SJCRH30 (cell line): Measurements from ENCODE around the gene BCL2L13. TPM values are rescaled to one million over a fixed set of nuclear protein-coding genes. Genes with fewer than 3 reads are reported as not detected.

Experiments
- DNase-seq, 2 experiments: peaks; one replicate each; pipeline ENCODE4 v3.0.0-alpha.2; 2015 to 2020
- H3K27ac ChIP-seq: fragments of 250-450 bp; sonication (Bioruptor Pico); 2 replicates; pipeline ENCODE4 v1.5.1; 2020; ENCODE audit warnings: mild to moderate bottlenecking, moderate library complexity
- H3K27me3 ChIP-seq: fragments of 250-450 bp; sonication (Bioruptor Pico); 2 replicates; pipeline ENCODE4 v1.5.1; 2020; ENCODE audit warnings: mild to moderate bottlenecking, moderate library complexity
- H3K36me3 ChIP-seq: fragments of 250-450 bp; sonication (Bioruptor Pico); 2 replicates; pipeline ENCODE4 v1.5.1; 2020; ENCODE audit warnings: mild to moderate bottlenecking, moderate library complexity
- H3K4me1 ChIP-seq: fragments of 250-450 bp; sonication (Bioruptor Pico); 2 replicates; pipeline ENCODE4 v1.5.1; 2020; ENCODE audit warnings: mild to moderate bottlenecking, moderate library complexity
- H3K4me3 ChIP-seq: fragments of 250-450 bp; sonication (Bioruptor Pico); 2 replicates; pipeline ENCODE4 v1.5.1; 2020; ENCODE audit warnings: mild to moderate bottlenecking, moderate library complexity
- H3K9me3 ChIP-seq: fragments of 250-450 bp; sonication (Bioruptor Pico); replicated peaks from 2 replicates; pipeline ENCODE4 v1.5.1; 2020; ENCODE audit warnings: mild to moderate bottlenecking, moderate library complexity
- total RNA-seq: library from RNA; depleted of rRNA; stranded (reverse); fragments of >200 nt; shearing (Covaris generic); gene quantifications from 2 replicates; pipeline ENCODE4 v1.2.3, GENCODE V29; 2014; rRNA removed

Gene BCL2L13
- total RNA-seq, 1 experiment from 2014 or later: 52.4 TPM

GRCh38 chr22:17775781-17776465 is 137.4 kb downstream of the BCL2L13 start:
- H3K4me1 ChIP-seq: peaks cover 21% of the 10 kb centered on the region
- 0 out of 2 replicates have a peak, but pooled peaks cover 3% of the 10 kb centered on the region for H3K9me3 ChIP-seq
- H3K27ac ChIP-seq: no peak overlapping the region
- no peak for DNase-seq
- H3K4me3 ChIP-seq: no peak overlapping the region
- H3K27me3 ChIP-seq: peaks cover 27% of the 10 kb centered on the region; the same call in 1 of the 2 replicates
- H3K36me3 ChIP-seq: no peaks in the 10 kb centered on the region

GRCh38 chr22:17777005-17777716 is 138.6 kb downstream of the BCL2L13 start:
- no peak overlapping the region for H3K4me3 ChIP-seq
- no peaks in the 10 kb centered on the region for H3K36me3 ChIP-seq
- peaks cover 27% of the 10 kb centered on the region; the same call in 1 of the 2 replicates for H3K27me3 ChIP-seq
- no peak for DNase-seq
- peaks cover 23% of the 10 kb centered on the region for H3K4me1 ChIP-seq
- H3K27ac ChIP-seq: no peak overlapping the region
- H3K9me3 ChIP-seq: 0 out of 2 replicates have a peak, but pooled peaks cover 3% of the 10 kb centered on the region

GRCh38 chr22:17777717-17778044 is 139.1 kb downstream of the BCL2L13 start:
- no peaks in the 10 kb centered on the region for H3K36me3 ChIP-seq
- no peak for DNase-seq
- H3K27me3 ChIP-seq: peaks cover 27% of the 10 kb centered on the region; the same call in 1 of the 2 replicates
- H3K4me3 ChIP-seq: no peak overlapping the region
- H3K4me1 ChIP-seq: peaks cover 18% of the 10 kb centered on the region
- H3K9me3 ChIP-seq: 0 out of 2 replicates have a peak, but pooled peaks cover 3% of the 10 kb centered on the region
- no peak overlapping the region for H3K27ac ChIP-seq

GRCh38 chr22:17778412-17778976 is 139.9 kb downstream of the BCL2L13 start:
- peaks cover 13% of the 10 kb centered on the region for H3K4me1 ChIP-seq
- no peaks in the 10 kb centered on the region for H3K36me3 ChIP-seq
- no peak for DNase-seq
- H3K27me3 ChIP-seq: peaks cover 27% of the 10 kb centered on the region; the same call in 1 of the 2 replicates
- H3K27ac ChIP-seq: no peak overlapping the region
- 0 out of 2 replicates have a peak, but pooled peaks cover 3% of the 10 kb centered on the region for H3K9me3 ChIP-seq
- H3K4me3 ChIP-seq: no peak overlapping the region

GRCh38 chr22:17779286-17780115 is 140.9 kb downstream of the BCL2L13 start:
- Histone ChIP-seq H3K4me3 (no peak overlapping the region), H3K36me3 (no peaks in the 10 kb centered on the region), H3K4me1 (peaks cover 13% of the 10 kb centered on the region), H3K9me3 (0 out of 2 replicates have a peak, but pooled peaks cover 3% of the 10 kb centered on the region), H3K27me3 (peaks cover 26% of the 10 kb centered on the region; the same call in 1 of the 2 replicates), H3K27ac (no peak overlapping the region)
- DNase-seq: peak in 1 of 2 experiments; percentile 51

- H3K4me3 ChIP-seq: no peak overlapping the region
- 0 out of 2 replicates have a peak, but pooled peaks cover 3% of the 10 kb centered on the region for H3K9me3 ChIP-seq
- peaks cover 9% of the 10 kb centered on the region for H3K4me1 ChIP-seq
Measured at GRCh38 chr22:17780116-17780740, 141.7 kb downstream of the BCL2L13 start.

More at GRCh38 chr22:17780116-17780740, 141.7 kb downstream of the BCL2L13 start:
- H3K36me3 ChIP-seq: no peaks in the 10 kb centered on the region
- no peak overlapping the region for H3K27ac ChIP-seq
- DNase-seq: no peak
- peaks cover 19% of the 10 kb centered on the region; the same call in 1 of the 2 replicates for H3K27me3 ChIP-seq

Other genes starting within 250 kb of the BCL2L13 start
- gene SLC25A18, start 75.3 kb upstream of the BCL2L13 start, total RNA-seq: 0.43 and 0.67 TPM in 2 replicates
- gene ATP6V1E1, start 10.0 kb upstream of the BCL2L13 start, total RNA-seq: 88.5 and 92.0 TPM in 2 replicates
- 39.9 and 54.0 TPM in 2 replicates for gene BID, start 135.7 kb downstream of the BCL2L13 start, total RNA-seq